Panc1 (cell line): ENCODE results near the gene ADIRF. TPM values are rescaled to one million over a fixed set of nuclear protein-coding genes. Genes with fewer than 3 reads are reported as not detected.

ENCODE experiments used
- ATAC-seq: fragments of 200-7000 bp; cut with Tn5 transposase; 2 replicates; pipeline ENCODE4 v1.9.1; 2020; ENCODE audit warnings: mild to moderate bottlenecking, moderate library complexity
- BruUV-seq: library from RNA; stranded (reverse); fragments of 400-500 nt; replicated peaks from 2 replicates; lab custom pipeline; 2021; lab: Mats Ljungman, UMichigan
- CTCF ChIA-PET: fragments of 300-600 bp; sonication (Branson Sonifier 250); formaldehyde crosslinking; loops from one replicate; lab custom pipeline; 2022; ENCODE audit warnings: antibody characterized with exemption; lab: Charles Lee
- POLR2A ChIA-PET: fragments of 300-600 bp; sonication (Branson Sonifier 250); formaldehyde crosslinking; loops from one replicate; lab custom pipeline; 2022; ENCODE audit warnings: antibody characterized with exemption; lab: Charles Lee
- DNase-seq: peaks from one replicate; pipeline ENCODE4 v3.0.0-alpha.2; 2010; ENCODE audit warnings: low read depth, low spot score
- H3K27ac ChIP-seq: 2 replicates; pipeline ENCODE4 v1.5.1; 2011; ENCODE audit warnings: mild to moderate bottlenecking, low read length, inconsistent platforms
- H3K27me3 ChIP-seq: fragments of 200-500 bp; sonication (Bioruptor generic); 2 replicates; pipeline ENCODE4 v1.6.0; 2014; ENCODE audit warnings: low read length, inconsistent platforms; ENCODE audit not compliant: control insufficient read depth, insufficient read depth
- H3K36me3 ChIP-seq: fragments of 200-500 bp; sonication (Bioruptor generic); 2 replicates; pipeline ENCODE4 v1.5.1; 2014; ENCODE audit warnings: inconsistent platforms, mild to moderate bottlenecking, low read length, moderate library complexity; ENCODE audit not compliant: control insufficient read depth, insufficient read depth
- H3K4me1 ChIP-seq: 2 replicates; pipeline ENCODE4 v1.5.1; 2011; ENCODE audit warnings: inconsistent platforms, mild to moderate bottlenecking, low read length, moderate library complexity; ENCODE audit not compliant: control insufficient read depth, insufficient read depth
- H3K4me3 ChIP-seq, 2 experiments: 2 replicates each; pipeline ENCODE4 v1.5.1; 2011 to 2012; ENCODE audit warnings: low read depth in 2 of 2, low read length in 2 of 2, mild to moderate bottlenecking in 2 of 2, inconsistent platforms in 1 of 2, moderate library complexity in 1 of 2
- H3K9me3 ChIP-seq: fragments of 200-500 bp; sonication (Bioruptor generic); 2 replicates; pipeline ENCODE4 v1.5.1; 2014; ENCODE audit warnings: low read depth, mild to moderate bottlenecking, inconsistent platforms, low read length, moderate library complexity; ENCODE audit not compliant: control insufficient read depth, insufficient read depth
- POLR2AphosphoS5 ChIP-seq: IDR thresholded peaks from 2 replicates; pipeline ENCODE4 v1.6.1; 2012; ENCODE audit warnings: mild to moderate bottlenecking, low read depth, low read length, moderate library complexity
- SIN3A ChIP-seq: IDR thresholded peaks from 2 replicates; pipeline ENCODE4 v1.6.1; 2012; ENCODE audit warnings: low read depth, mild to moderate bottlenecking, low read length, moderate library complexity, borderline replicate concordance; ENCODE audit not compliant: insufficient read depth
- TCF7L2 ChIP-seq: IDR thresholded peaks from 2 replicates; pipeline ENCODE4 v1.6.1; 2011; ENCODE audit warnings: mild to moderate bottlenecking, low read depth, low read length, inconsistent platforms
- in situ Hi-C: cut with HindIII; loops from 2 replicates; pipeline ENCODE4 v1.10.0; 2016; ENCODE audit warnings: low sequenced_read_pairs, low pct_unique_long_range_greater_than_20kb
- intact Hi-C: fragments of 100-400 bp; cut with micrococcal nuclease; formaldehyde crosslinking; loops from one replicate; pipeline ENCODE4 v1.10.0; 2022; ENCODE audit not compliant: unreplicated experiment
- total RNA-seq: library from RNA; stranded (reverse); gene quantifications from one replicate; pipeline ENCODE4 v1.2.1, GENCODE V29; 2021; ENCODE audit not compliant: unreplicated experiment
- TF ChIP-seq, protein P1 (sequence below), 2 experiments: IDR thresholded peaks; 2 replicates each; pipeline ENCODE4 v1.6.1; 2011 to 2012; ENCODE audit warnings: low read depth in 2 of 2, control low read depth in 1 of 2, low read length in 1 of 2, mild to moderate bottlenecking in 1 of 2, moderate library complexity in 1 of 2; ENCODE audit not compliant: insufficient read depth in 1 of 2
- TF ChIP-seq, protein P2 (sequence below): fragments of 450-650 bp; IDR thresholded peaks from 2 replicates; pipeline ENCODE4 v1.5.1; 2017; ENCODE audit warnings: mild to moderate bottlenecking

ADIRF gene
- total RNA-seq, 1 experiment from 2014 or later: 14.8 TPM

DNA sequence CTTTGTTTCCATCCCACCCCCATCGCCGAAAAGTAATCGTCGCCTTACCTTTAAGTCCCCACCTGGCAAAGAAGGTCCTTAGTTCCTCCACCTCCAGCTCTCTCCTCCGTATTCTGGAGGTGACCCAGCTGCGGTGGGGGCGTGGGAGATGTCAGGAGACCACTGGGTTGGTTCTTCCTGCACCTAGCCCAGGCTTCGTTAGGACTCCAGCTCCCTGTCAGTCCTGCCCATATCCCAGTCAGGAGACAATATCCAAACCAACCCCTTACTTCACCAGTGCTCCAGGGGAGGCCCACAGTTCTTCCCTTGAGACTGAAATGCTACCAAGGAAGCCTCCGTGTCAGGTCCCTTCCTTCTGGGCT, 693 bp downstream of the ADIRF start:
- no peak for TF ChIP-seq SIN3A
- no peak for TF ChIP-seq POLR2AphosphoS5
- TF ChIP-seq, protein P1, sequence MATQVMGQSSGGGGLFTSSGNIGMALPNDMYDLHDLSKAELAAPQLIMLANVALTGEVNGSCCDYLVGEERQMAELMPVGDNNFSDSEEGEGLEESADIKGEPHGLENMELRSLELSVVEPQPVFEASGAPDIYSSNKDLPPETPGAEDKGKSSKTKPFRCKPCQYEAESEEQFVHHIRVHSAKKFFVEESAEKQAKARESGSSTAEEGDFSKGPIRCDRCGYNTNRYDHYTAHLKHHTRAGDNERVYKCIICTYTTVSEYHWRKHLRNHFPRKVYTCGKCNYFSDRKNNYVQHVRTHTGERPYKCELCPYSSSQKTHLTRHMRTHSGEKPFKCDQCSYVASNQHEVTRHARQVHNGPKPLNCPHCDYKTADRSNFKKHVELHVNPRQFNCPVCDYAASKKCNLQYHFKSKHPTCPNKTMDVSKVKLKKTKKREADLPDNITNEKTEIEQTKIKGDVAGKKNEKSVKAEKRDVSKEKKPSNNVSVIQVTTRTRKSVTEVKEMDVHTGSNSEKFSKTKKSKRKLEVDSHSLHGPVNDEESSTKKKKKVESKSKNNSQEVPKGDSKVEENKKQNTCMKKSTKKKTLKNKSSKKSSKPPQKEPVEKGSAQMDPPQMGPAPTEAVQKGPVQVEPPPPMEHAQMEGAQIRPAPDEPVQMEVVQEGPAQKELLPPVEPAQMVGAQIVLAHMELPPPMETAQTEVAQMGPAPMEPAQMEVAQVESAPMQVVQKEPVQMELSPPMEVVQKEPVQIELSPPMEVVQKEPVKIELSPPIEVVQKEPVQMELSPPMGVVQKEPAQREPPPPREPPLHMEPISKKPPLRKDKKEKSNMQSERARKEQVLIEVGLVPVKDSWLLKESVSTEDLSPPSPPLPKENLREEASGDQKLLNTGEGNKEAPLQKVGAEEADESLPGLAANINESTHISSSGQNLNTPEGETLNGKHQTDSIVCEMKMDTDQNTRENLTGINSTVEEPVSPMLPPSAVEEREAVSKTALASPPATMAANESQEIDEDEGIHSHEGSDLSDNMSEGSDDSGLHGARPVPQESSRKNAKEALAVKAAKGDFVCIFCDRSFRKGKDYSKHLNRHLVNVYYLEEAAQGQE (IDR thresholded peaks at IDR 0.05; ENCODE audit: insufficient read depth in 1 of 2, low read depth in 2 of 2, low read length in 1 of 2): no peak
- Histone ChIP-seq H3K36me3 (no peaks in the 10 kb centered on the region; the same call in 1 of the 2 replicates), H3K27ac (no peak overlapping the region), H3K9me3 (no peaks in the 10 kb centered on the region), H3K4me1 (peaks cover 48% of the 10 kb centered on the region), H3K27me3 (no peaks in the 10 kb centered on the region), H3K4me3 (peak overlapping the region; percentile 28 to 77)
- BruUV-seq: no TSS peak
- ChIA-PET CTCF (interaction anchor here (0.6 to 2.0 kb wide), 2 partner anchors 28 to 566 kb away, joined by 4 to 13 read pairs; no protein-coding TSS in a partner anchor), POLR2A (interaction anchor here (0.6 kb wide), 2 partner anchors 13 to 229 kb away, joined by 3 to 5 read pairs; no protein-coding TSS in a partner anchor)
- DNase-seq (no peak), ATAC-seq (no peak)
- intact Hi-C loops (no loop called here), in situ Hi-C loops (no loop called here)

DNA sequence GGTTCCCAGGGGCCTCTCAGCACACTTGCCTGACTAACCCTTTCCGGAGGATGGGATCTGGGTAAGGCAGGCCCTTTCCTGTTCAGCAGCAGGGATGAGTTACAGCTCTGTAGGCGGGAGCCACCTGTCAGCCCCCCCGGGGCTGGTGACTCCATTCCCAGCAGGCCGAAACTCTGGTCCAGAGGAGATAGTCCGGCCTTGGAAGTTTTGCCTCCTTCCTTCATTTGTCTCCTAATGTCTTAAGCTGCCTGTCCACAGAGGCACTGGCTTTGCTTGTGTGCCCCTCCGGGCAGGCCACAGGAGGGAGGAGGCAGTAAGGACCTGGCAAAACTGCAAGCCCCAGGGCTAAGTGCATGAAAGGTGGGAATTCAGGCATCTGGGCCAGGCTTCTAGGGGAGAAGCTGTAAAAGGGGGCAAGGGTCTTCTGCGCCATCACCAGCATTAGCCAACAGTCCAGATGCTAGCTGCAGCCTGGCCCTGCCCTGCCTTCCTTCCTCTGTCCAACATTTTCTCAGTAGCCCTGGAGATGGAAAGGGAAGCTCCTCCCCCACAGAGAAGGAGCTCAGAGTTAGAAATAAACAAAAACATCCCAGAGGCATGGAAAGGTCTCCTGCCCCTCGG, 1.2 kb downstream of the ADIRF start:
- CTCF ChIA-PET: interaction anchor here (0.8 to 2.0 kb wide), 3 partner anchors 13 to 123 kb away, joined by 3 to 13 read pairs (median 3); no protein-coding TSS in a partner anchor
- intact Hi-C loops: loop anchor here (5.0 kb wide), 1 partner anchor 123 kb away; the partner anchor contains the start of gene GLUD1
- TF ChIP-seq SIN3A (no peak), POLR2AphosphoS5 (no peak), TCF7L2 (no peak)
- TF ChIP-seq, protein P1 (IDR thresholded peaks at IDR 0.05; ENCODE audit: insufficient read depth in 1 of 2, low read depth in 2 of 2, low read length in 1 of 2): no peak
- TF ChIP-seq, protein P2, sequence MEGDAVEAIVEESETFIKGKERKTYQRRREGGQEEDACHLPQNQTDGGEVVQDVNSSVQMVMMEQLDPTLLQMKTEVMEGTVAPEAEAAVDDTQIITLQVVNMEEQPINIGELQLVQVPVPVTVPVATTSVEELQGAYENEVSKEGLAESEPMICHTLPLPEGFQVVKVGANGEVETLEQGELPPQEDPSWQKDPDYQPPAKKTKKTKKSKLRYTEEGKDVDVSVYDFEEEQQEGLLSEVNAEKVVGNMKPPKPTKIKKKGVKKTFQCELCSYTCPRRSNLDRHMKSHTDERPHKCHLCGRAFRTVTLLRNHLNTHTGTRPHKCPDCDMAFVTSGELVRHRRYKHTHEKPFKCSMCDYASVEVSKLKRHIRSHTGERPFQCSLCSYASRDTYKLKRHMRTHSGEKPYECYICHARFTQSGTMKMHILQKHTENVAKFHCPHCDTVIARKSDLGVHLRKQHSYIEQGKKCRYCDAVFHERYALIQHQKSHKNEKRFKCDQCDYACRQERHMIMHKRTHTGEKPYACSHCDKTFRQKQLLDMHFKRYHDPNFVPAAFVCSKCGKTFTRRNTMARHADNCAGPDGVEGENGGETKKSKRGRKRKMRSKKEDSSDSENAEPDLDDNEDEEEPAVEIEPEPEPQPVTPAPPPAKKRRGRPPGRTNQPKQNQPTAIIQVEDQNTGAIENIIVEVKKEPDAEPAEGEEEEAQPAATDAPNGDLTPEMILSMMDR: no peak
- in situ Hi-C loops: no loop called here
- POLR2A ChIA-PET: interaction anchor here (0.6 kb wide), 2 partner anchors 12 to 229 kb away, joined by 3 to 5 read pairs; no protein-coding TSS in a partner anchor
- Histone ChIP-seq H3K27me3 (no peaks in the 10 kb centered on the region), H3K4me3 (peak overlapping the region in 1 of 2 experiments; percentile 77; a peak in 2 of 4 replicates), H3K36me3 (no peaks in the 10 kb centered on the region; the same call in 1 of the 2 replicates), H3K4me1 (peaks cover 48% of the 10 kb centered on the region), H3K27ac (no peak overlapping the region), H3K9me3 (no peaks in the 10 kb centered on the region)
- BruUV-seq: no TSS peak
- no peak for DNase-seq
- no peak for ATAC-seq
